A549 (cell line): ENCODE measurements around the gene PARP8. TPM values are rescaled to one million over a fixed set of nuclear protein-coding genes. Genes with fewer than 3 reads are reported as not detected.

Experiments
- ATAC-seq, 2 experiments: fragments of 200-7000 bp in 1 of 2; fragments of >200 bp in 1 of 2; cut with Nextera tagmentation in 1 of 2; cut with Tn5 transposase in 1 of 2; 3 replicates each; pipeline versions ENCODE4 v1.8.0 to v1.9.1; 2018 to 2020; ENCODE audit warnings: mild to moderate bottlenecking in 1 of 2, moderate library complexity in 1 of 2
- CTCF ChIA-PET: fragments of 300-600 bp; sonication (Branson Sonifier 250); formaldehyde crosslinking; extraction: SDS; loops from one replicate; lab custom pipeline; 2021; ENCODE audit warnings: antibody characterized with exemption, inconsistent platforms; lab: Yijun Ruan, JAX
- POLR2A ChIA-PET: fragments of 350-600 bp; formaldehyde crosslinking; extraction: SDS; loops from one replicate; lab custom pipeline; 2021; ENCODE audit warnings: antibody characterized with exemption, inconsistent platforms; lab: Yijun Ruan, JAX
- DNase-seq, 2 experiments: peaks; one replicate each; pipeline versions ENCODE4 v3.0.0 to v3.0.0-alpha.2; 2011 to 2016; ENCODE audit warnings: low read depth in 1 of 2, low spot score in 1 of 2
- FAIRE-seq: peaks from 2 replicates; lab custom pipeline; 2011; peaks lifted over from hg19 to GRCh38; lab: Jason Lieb, UNC
- H3K27ac ChIP-seq, 2 experiments: fragments of >200 bp; sonication (Bioruptor Twin); formaldehyde crosslinking; 3 replicates each; pipeline ENCODE4 v1.5.1; 2016 to 2017
- H3K4me1 ChIP-seq: fragments of >200 bp; sonication (Bioruptor Twin); formaldehyde crosslinking; 3 replicates; pipeline ENCODE4 v1.6.1; 2016
- H3K4me2 ChIP-seq: fragments of >200 bp; sonication (Bioruptor Twin); formaldehyde crosslinking; 3 replicates; pipeline ENCODE4 v1.6.1; 2016
- H3K4me3 ChIP-seq: fragments of >200 bp; sonication (Bioruptor Twin); formaldehyde crosslinking; 3 replicates; pipeline ENCODE4 v1.5.1; 2016
- H3K9me3 ChIP-seq: fragments of >200 bp; sonication (Bioruptor Twin); formaldehyde crosslinking; 3 replicates; pipeline ENCODE4 v1.6.1; 2016
- ATOH8 ChIP-seq: fragments of 250-450 bp; sonication (Bioruptor Pico); IDR thresholded peaks from 2 replicates; pipeline ENCODE4 v1.5.0; 2020; ENCODE audit warnings: low read depth, mild to moderate bottlenecking, moderate library complexity
- BCL3 ChIP-seq: fragments of >200 bp; sonication (Bioruptor Twin); formaldehyde crosslinking; IDR thresholded peaks from 3 replicates; pipeline ENCODE4 v1.6.1; 2016
- FOSL2 ChIP-seq, 2 experiments: fragments of 450-650 bp in 1 of 2; fragments of >200 bp in 1 of 2; sonication (Bioruptor Twin) in 1 of 2; formaldehyde crosslinking; IDR thresholded peaks; 2 replicates each; pipeline versions ENCODE4 v1.5.0 to v1.6.1; 2016 to 2020; ENCODE audit warnings: mild to moderate bottlenecking in 1 of 2, moderate library complexity in 1 of 2
- GATA3 ChIP-seq: IDR thresholded peaks from 2 replicates; pipeline ENCODE4 v1.6.1; 2012; ENCODE audit warnings: borderline replicate concordance
- HES2 ChIP-seq: fragments of >200 bp; sonication (Bioruptor Twin); formaldehyde crosslinking; IDR thresholded peaks from 2 replicates; pipeline ENCODE4 v1.6.1; 2016
- JUN ChIP-seq, 2 experiments: fragments of >200 bp; sonication (Bioruptor Twin); formaldehyde crosslinking; IDR thresholded peaks; 2 replicates in 1 of 2; 3 replicates in 1 of 2; pipeline ENCODE4 v1.6.1; 2016 to 2017
- KDM1A ChIP-seq: fragments of 200-600 bp; sonication (generic); IDR thresholded peaks from 2 replicates; pipeline ENCODE4 v1.6.1; 2016; ENCODE audit warnings: low read depth, mild to moderate bottlenecking
- POLR2A ChIP-seq: IDR thresholded peaks from 2 replicates; pipeline ENCODE4 v1.6.1; 2012; ENCODE audit warnings: mild to moderate bottlenecking, low read length
- POLR2AphosphoS2 ChIP-seq: conservative IDR thresholded peaks from 2 replicates; pipeline ENCODE4 v1.6.1; 2012; ENCODE audit warnings: low read length, improper control_type of control experiment, inconsistent platforms
- TFCP2L1 ChIP-seq: fragments of 250-450 bp; sonication (Bioruptor Pico); IDR thresholded peaks from 2 replicates; pipeline ENCODE4 v1.5.0; 2021; ENCODE audit warnings: mild to moderate bottlenecking
- ZFP36 ChIP-seq: fragments of 450-650 bp; IDR thresholded peaks from 2 replicates; pipeline ENCODE4 v1.6.1; 2014; ENCODE audit warnings: borderline replicate concordance; ENCODE audit not compliant: partially characterized antibody
- WGBS: methylation state at CpG from one replicate; pipeline ENCODE4 v1.1.6; 2017; ENCODE audit errors: missing lambda C conversion rate; 5-methylcytosine and 5-hydroxymethylcytosine counted together
- polyA plus RNA-seq, 4 experiments: library from polyadenylated mRNA; depleted of rRNA in 3 of 4; stranded (reverse); fragments of >200 nt; fragmentation: RNase III in 1 of 4; extraction: RNeasy Plus Mini Kit Qiagen cat#74134 plus additional on column Dnase treatment in 1 of 4; gene quantifications; 2 replicates in 3 of 4; 3 replicates in 1 of 4; pipeline ENCODE4 v1.2.3, GENCODE V29; 2011 to 2017
- TF ChIP-seq, protein P1 (sequence below): fragments of >200 bp; sonication (Bioruptor Twin); formaldehyde crosslinking; IDR thresholded peaks from 3 replicates; pipeline ENCODE4 v1.5.1; 2016
- TF ChIP-seq, protein P2 (sequence below): fragments of 200-600 bp; sonication (generic); IDR thresholded peaks from 2 replicates; pipeline ENCODE4 v1.6.1; 2016; ENCODE audit warnings: antibody characterized with exemption, mild to moderate bottlenecking, moderate library complexity
- TF ChIP-seq, protein P3 (sequence below): fragments of 450-650 bp; IDR thresholded peaks from 2 replicates; pipeline ENCODE4 v1.6.1; 2014; ENCODE audit warnings: antibody characterized with exemption

The PARP8 gene
- polyA plus RNA-seq, 2 of the 4 experiments (the other 2 are of a cell fraction): 0.01 to 0.48 TPM

DNA sequence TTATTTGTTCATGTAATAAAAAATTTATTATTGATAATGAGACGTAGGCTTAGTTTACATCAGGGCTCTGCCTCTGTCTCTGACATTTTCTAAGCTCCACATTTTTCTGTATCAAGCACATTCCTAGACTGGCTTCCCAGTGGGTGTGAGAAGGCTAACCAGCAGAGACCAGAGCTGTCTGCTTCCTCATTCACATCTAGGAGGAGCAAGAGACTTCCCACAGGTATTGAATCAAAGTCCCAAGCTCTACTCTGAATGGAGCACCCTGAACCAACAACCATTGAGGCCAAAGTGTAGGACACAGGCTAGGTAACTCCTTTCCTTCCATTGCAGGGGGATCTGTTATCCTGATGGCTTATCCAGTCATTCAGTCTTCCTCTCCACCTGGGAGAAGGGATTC, 72.4 kb downstream of the PARP8 start:
- Histone ChIP-seq H3K4me1 (no peaks in the 10 kb centered on the region), H3K4me2 (no peak overlapping the region), H3K27ac (no peak overlapping the region), H3K4me3 (no peak overlapping the region), H3K9me3 (no peaks in the 10 kb centered on the region)
- no peak for FAIRE-seq
- DNase-seq: no peak
- WGBS: 13% methylated on average over 1 of the region's 1 CpG
- TF ChIP-seq KDM1A (no peak), ATOH8 (CRISPR knock-in tag) (no peak), FOSL2 (IDR thresholded peaks at IDR 0.05) (no peak), FOSL2 (CRISPR knock-in tag; IDR thresholded peaks at IDR 0.05) (no peak), ZFP36 (no peak), TFCP2L1 (CRISPR knock-in tag) (no peak), BCL3 (no peak), JUN (IDR thresholded peaks at IDR 0.05) (no peak), POLR2A (no peak), GATA3 (no peak)
- TF ChIP-seq, protein P1, sequence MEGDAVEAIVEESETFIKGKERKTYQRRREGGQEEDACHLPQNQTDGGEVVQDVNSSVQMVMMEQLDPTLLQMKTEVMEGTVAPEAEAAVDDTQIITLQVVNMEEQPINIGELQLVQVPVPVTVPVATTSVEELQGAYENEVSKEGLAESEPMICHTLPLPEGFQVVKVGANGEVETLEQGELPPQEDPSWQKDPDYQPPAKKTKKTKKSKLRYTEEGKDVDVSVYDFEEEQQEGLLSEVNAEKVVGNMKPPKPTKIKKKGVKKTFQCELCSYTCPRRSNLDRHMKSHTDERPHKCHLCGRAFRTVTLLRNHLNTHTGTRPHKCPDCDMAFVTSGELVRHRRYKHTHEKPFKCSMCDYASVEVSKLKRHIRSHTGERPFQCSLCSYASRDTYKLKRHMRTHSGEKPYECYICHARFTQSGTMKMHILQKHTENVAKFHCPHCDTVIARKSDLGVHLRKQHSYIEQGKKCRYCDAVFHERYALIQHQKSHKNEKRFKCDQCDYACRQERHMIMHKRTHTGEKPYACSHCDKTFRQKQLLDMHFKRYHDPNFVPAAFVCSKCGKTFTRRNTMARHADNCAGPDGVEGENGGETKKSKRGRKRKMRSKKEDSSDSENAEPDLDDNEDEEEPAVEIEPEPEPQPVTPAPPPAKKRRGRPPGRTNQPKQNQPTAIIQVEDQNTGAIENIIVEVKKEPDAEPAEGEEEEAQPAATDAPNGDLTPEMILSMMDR: no peak
- ATAC-seq: no peak
- ChIA-PET POLR2A (interaction anchor here (0.7 kb wide), 1 partner anchor 78 kb away, joined by 3 read pairs; no protein-coding TSS in a partner anchor), CTCF (no interaction called here)

DNA sequence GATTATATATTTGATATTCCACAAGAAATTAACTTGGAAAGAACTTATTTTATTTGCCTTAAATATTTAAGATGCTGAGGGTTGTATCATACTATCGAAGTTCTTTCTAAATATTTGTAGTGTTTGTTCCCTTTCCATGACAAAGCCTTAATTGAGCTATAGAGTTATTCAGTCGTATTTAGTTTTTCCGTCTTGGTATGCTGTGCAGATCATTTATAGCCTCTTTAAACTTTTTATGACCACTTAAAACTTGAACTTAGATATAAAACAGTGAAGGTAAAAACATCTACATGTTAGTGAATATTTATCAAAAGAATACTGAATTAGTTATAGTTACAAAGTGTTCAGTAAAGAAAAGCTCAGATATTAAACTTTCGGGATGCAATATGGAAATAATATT, 74.4 kb downstream of the PARP8 start:
- FAIRE-seq (no peak), DNase-seq (no peak), ATAC-seq (no peak)
- Histone ChIP-seq H3K4me1 (no peaks in the 10 kb centered on the region), H3K4me2 (no peak overlapping the region), H3K27ac (no peak overlapping the region), H3K4me3 (no peak overlapping the region), H3K9me3 (no peaks in the 10 kb centered on the region)
- TF ChIP-seq HES2: no peak
- TF ChIP-seq POLR2AphosphoS2: no peak
- CTCF ChIA-PET: interaction anchor here (1.2 kb wide), 1 partner anchor 11 kb away, joined by 4 read pairs; no protein-coding TSS in a partner anchor
- 37% methylated on average over 4 of the region's 4 CpGs for WGBS
- POLR2A ChIA-PET: no interaction called here

DNA sequence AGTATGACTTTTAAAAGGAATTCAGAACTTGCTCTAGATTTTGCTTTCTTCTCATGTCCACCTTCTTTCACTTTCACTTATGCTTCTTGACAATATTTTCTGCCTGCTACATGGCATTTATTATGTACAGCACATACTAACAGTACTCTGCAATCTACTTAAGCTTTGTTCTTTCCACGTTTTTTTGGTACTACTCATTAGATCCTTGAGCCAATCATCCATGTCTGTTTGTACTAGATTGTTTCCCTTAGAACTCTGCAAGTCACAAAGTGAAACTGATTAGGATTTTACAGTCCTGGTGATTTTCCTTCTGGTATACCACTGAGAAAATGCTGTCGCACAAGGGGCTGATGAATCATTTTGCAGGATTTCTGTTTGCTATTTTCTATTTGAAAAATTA, 78.3 kb downstream of the PARP8 start:
- ChIA-PET POLR2A (no interaction called here), CTCF (no interaction called here)
- Histone ChIP-seq H3K9me3 (no peaks in the 10 kb centered on the region), H3K4me2 (no peak overlapping the region), H3K4me1 (no peaks in the 10 kb centered on the region), H3K27ac (no peak overlapping the region), H3K4me3 (no peak overlapping the region)
- no peak for DNase-seq
- no peak for FAIRE-seq
- 14% methylated on average over 2 of the region's 2 CpGs for WGBS
- ATAC-seq: no peak
- TF ChIP-seq, protein P2, sequence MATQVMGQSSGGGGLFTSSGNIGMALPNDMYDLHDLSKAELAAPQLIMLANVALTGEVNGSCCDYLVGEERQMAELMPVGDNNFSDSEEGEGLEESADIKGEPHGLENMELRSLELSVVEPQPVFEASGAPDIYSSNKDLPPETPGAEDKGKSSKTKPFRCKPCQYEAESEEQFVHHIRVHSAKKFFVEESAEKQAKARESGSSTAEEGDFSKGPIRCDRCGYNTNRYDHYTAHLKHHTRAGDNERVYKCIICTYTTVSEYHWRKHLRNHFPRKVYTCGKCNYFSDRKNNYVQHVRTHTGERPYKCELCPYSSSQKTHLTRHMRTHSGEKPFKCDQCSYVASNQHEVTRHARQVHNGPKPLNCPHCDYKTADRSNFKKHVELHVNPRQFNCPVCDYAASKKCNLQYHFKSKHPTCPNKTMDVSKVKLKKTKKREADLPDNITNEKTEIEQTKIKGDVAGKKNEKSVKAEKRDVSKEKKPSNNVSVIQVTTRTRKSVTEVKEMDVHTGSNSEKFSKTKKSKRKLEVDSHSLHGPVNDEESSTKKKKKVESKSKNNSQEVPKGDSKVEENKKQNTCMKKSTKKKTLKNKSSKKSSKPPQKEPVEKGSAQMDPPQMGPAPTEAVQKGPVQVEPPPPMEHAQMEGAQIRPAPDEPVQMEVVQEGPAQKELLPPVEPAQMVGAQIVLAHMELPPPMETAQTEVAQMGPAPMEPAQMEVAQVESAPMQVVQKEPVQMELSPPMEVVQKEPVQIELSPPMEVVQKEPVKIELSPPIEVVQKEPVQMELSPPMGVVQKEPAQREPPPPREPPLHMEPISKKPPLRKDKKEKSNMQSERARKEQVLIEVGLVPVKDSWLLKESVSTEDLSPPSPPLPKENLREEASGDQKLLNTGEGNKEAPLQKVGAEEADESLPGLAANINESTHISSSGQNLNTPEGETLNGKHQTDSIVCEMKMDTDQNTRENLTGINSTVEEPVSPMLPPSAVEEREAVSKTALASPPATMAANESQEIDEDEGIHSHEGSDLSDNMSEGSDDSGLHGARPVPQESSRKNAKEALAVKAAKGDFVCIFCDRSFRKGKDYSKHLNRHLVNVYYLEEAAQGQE: no peak
- TF ChIP-seq, protein P3, sequence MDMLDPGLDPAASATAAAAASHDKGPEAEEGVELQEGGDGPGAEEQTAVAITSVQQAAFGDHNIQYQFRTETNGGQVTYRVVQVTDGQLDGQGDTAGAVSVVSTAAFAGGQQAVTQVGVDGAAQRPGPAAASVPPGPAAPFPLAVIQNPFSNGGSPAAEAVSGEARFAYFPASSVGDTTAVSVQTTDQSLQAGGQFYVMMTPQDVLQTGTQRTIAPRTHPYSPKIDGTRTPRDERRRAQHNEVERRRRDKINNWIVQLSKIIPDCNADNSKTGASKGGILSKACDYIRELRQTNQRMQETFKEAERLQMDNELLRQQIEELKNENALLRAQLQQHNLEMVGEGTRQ: no peak
